ENCODE measurements around the gene RAE1.
A peak's percentile ranks its signal among the peaks of the same experiment; 100 is the strongest.
"Not testable (repeated sequence)": the region's sequence is repeated elsewhere in the genome, so short reads cannot be mapped to it uniquely, and the experiment has no call there.

Gene RAE1

DNA sequence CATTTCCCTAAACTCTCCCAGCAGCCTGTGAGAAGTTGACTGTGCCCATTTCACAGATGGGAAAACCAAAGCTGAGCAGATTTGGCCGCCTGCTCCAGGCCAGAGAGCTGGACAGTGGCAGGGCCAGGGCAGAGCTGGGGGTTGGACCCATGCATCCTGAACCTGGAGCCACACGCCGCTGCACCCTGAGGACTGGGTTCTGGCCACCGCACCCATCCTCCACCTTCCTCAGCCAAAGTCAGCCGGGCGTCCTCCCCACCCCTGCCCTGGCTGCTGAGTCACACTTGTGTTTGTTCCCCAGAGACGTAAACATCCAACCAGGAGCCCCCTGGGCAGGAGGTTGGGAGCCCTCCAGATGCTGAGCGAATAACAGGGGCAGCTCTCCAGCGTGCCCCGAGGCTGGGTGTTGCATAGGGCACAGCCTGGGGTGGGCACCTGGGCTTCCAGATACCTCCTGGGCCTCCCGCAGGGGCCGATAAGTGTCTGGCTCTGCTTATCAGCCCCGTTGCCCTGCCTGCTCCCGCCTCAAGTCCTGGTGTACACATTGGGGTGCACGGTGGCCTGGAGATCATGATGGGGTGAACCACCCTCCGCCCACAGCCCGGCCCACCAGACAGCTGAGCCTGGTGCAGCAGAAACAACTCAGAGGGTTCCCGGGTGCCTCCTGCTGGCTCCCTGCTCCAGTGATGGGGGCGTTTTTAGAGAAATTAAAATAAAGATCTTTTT lies 64.0 kb downstream of the RAE1 start:
- no peak for DNase-seq (ENCODE audit: low spot score)

DNA sequence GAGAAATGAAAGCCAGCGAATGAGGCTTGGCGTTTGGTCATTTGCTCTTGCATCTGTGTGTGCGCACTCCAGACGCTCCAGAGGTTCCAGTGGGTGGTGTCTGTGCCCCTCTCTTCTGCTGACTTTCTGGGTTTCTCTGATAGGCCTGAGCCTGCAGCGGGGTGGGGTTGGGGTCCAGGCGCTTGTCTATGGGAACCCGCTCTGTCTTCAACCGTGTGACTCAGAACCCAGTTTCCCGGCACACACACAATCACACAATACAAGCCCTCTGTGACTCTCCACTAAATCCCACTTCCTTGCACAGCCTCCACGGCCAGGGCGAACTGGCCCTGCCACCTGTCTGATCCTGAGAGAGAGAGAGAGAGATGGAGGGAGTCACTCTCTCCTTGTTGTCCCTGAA lies 64.7 kb downstream of the RAE1 start:
- DNase-seq (ENCODE audit: low spot score) = no peak

DNA sequence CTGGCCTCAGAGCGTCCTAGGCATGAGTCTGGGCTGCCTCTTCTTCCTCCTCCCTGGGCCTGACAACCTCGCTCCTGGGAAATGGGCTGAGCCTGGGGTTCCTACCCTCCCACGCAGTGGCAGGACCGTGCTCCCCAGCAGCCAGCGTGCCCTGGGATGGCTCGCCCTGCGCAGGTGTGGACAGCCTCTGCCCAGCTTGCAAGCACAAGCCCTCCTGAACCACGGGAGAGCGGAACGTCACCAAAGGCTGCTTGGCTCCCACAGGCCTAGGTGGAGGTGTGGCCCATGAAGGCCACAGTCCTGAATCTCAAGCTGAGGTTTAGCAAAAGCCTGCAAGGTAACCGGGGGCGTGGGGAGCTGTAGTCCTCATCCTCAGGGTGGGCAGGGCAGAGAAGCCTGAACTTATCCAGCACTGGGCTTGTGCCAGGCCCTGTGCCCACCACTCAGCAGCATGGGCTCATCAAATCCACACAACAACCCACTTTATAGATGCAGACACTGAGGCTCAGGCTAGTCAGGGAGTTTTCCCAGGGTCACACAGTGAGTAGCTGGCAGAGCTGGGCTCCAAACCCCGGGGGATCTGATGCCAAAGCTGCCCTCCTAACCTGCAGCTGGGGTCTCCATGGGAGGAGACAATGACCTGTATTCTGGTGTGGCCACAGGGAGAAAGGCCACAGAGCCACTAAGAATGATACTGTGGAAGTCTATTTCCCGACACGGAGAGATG lies 65.4 kb downstream of the RAE1 start:
- no peak for DNase-seq (ENCODE audit: low spot score)

DNA sequence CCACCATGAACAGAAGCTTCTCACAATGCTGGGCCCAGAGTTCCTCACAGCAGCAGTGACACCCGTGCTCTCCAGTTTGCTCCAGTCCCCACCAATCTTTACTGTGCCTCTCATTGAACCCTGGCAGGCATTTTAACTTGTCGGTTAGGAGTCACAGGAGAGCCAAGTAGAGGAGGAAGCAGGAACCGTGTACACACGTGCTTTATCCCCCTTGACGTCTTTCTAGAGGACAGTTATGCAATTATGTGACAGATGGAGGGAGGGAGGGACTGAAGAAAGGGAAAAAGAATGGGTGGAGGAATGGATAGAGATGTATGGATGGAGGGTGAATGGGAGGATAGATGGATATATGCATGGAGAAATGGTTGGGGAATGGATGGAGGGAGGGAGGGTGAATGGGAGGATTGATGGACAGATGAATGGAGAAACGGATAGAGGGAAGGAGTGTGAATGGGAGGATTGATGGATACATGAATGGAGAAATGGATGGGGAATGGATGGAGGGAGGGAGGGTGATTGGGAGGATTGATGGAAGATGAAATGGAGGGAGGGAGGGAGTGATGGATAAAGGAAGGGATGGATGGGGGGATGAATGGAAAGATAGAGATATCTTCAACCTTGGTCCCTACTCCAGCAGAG lies 66.1 kb downstream of the RAE1 start:
- DNase-seq (ENCODE audit: low spot score) = no peak

DNA sequence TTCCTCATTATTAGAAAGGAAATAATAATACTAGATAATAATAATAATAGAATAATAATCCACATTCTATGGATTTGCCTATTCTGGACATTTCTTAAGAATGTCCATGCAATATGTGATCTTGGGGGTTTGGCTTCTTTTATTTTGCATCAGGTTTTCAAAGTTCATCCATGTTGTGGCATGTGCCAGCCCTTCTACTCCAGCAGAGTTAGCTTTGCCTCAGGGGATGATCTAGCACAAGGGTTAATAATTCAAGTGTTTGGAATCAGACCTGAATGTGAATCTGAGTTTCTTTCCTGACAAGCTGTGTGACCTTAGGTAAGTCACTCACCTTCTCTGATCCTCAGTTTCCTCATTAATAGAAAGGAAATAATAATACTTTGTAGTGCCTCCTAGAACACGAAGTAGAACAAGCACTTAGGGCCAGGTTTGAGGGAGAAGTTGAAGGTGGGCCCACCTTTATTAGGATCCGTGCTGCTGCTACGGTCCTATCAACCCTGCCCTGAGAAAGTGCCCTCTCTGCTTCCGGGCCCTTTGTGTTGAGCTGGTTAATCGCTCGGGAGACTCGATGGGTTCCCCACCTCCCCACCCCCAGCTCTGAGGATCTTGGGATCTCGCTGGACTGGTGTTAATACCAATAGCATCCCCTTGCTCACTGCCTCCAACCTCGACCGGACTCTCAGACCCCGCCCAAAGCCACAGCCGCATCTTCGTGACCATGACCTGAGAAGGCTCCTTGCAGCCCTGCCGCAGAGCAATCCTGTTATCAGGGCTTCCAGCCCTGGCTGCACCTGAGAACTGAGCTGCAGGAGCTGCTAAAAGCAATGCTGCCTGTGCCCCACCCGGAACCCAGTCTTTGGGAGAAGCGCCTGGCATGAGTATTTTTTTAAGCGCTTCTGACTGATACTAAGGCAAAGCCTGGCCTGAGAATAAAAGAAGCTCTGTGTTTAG lies 67.0 kb downstream of the RAE1 start:
- DNase-seq (ENCODE audit: low spot score) = no peak

DNA sequence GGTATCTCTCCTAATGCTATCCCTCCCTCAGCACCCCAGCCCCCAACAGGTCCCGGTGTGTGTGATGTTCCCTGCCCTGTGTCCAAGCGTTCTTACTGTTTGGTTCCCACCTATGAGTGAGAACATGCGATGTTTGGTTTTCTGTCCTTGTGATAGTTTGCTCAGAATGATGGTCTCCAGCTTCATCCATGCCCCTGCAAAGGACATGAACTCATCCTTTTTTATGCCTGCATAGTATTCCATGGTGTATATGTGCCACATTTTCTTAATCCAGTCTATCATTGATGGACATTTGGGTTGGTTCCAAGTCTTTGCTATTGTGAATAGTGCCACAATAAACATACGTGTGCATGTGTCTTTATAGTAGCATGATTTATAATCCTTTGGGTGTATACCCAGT lies 68.4 kb downstream of the RAE1 start:
- DNase-seq (ENCODE audit: low spot score) = not testable (repeated sequence)

DNA sequence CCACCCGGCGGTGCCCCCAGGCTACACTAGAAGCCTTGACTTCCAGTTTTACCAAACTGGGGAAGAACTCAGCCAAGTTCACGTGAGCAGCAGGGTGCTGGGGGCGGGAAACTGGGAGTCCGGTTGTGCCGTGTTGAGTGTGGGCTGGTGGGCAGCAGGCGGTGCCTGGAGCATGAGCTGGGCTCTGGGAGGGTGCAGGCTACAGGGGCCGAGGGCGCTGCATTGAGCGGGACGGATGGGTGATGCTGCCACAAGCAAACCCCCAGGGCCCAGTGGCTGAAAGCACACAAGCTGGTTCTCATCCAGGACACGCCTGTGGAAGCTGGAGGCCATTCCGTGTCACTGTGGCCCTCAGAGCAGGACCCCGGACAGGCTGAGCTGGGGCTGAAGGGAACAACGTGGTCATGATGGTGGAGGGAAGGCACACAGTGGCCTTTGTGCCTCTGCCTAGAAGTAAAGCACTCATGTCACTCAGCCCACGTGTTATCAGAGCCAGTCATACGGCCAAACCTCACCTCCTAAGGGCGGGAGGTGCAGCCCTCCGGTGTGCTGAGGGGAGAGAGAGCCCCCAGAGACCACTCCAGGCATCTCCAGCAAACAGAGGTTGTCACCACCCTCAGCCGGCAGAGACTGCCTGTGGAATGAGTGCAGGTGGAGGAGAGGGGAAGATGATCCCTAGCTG lies 69.7 kb downstream of the RAE1 start:
- DNase-seq (ENCODE audit: low spot score) = no peak

DNA sequence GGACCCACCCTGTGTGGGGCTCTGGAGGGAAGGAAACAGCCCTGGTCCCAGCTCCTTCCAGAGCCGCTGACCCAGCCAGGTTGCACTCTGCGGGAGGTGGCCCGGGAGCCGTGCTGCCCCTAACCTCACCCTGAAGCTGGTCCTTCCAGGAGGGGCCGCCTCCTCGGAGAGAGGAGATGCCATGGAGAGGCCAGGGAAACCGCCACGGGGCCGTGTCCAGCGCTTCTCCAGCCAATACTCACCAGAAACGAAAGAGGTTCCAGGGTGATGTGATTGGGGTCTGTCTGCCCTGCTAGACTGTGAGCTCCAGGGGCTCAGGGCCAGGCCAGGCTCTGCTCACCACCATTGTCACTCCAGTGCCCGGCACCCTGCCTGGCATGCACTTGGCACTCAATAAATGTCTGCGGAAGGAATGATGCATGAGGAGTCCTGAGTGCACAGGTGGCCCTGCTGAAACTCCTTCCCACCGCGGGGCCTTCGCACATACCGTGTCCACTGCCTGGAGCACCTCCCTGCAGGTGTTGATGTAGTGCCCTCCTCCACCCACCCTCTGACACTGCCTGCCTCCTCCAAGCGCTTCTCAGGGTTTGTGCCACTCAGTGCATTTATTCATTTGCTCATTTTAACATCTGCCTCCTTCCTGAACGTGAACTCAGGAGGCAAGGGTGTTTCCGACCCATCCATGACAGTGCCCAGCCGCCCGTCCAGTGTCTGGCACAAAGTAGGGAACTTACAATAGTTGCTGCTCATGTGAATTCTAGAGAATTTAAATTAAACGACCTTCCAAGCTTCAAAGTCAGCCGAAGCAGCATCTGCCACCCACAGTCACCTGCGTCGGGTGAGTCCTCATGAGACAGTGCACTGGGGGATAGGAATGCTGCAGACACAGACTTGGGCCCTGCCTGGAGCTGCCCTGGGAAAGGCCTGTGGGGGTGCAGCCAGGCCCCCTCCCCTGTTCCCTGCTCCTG lies 70.5 kb downstream of the RAE1 start:
- DNase-seq (ENCODE audit: low spot score) = no peak

DNA sequence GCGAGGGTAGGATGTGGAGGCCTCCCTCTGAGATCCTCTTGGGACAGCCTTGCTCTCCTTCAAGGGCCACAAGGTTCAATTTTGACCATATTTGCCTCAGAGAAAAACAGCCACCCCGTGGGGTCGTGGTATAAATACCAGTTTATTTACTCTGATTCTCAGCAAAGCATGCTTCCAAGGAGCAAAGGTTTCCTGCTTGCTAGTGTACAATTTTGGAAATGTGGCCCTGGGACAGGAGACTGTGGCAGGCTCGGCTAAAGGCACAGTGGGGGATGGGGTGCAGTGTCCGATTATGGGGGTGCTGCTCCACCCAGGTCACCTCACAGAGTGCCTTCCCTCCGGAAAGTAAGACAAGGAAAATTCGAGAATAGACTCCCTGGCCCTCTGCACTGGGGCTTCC lies 71.2 kb downstream of the RAE1 start:
- DNase-seq (ENCODE audit: low spot score) = no peak

DNA sequence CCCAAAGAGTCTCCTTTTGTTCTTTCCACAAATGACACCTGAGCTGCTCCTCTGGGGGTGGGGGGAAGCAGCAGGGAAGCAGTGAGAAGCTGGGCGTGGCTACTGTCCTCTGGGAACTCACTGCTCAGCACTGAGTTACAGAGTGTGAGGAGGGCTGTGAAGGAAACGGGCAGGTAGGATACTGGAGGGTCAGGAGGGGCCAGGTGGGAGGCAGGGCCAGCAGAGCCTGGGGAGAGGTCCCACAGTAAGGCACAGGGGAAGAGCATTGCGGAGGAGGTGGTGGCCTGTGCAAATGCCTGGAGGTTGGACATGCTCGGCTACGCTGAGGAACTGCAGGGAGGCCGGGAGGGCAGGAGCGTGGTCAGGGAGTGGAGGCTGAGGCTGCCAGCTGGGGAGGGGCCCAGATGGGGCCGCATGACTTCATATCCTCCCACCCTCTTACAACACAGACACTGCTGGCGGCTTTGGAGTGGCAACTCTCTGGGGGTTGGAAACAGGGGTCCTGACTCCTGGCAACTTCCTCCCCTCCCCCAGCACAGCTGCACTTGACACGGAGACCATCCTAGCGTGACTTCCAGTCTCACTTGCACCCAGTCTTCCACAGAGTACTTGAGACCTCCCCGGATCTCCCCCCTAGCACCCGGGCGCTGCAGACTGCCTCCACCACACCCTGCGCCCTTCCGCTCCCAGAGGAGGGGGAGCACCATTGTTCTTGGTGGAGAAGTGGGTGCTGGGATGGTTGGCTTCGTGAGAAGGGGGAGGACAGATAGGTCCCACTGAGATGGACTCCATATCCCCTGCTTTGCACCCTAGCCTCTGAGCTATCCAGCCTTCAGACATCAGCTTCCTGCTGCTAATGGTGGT lies 74.3 kb downstream of the RAE1 start:
- no peak for DNase-seq (ENCODE audit: low spot score)

DNA sequence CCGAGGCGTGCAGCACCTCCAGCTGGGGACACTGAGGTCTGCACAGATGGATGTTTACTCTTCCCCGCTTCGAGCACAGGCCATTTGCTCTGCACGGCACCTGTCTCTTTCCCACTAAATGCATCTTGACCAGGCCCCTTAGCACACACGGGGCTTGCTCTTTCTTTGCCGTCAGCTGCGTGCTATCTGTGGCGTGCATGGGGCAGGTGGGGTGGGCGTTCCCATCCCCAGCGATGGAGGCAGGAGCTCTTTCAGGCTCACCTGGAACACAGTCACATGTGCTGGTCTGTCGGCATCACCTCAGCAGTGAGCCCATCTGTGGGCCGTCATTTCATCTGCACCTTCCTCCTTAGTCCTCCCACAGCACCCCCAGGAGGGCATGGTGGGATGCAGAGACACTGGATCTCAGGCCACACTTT lies 75.2 kb downstream of the RAE1 start:
- no peak for DNase-seq (ENCODE audit: low spot score)

DNA sequence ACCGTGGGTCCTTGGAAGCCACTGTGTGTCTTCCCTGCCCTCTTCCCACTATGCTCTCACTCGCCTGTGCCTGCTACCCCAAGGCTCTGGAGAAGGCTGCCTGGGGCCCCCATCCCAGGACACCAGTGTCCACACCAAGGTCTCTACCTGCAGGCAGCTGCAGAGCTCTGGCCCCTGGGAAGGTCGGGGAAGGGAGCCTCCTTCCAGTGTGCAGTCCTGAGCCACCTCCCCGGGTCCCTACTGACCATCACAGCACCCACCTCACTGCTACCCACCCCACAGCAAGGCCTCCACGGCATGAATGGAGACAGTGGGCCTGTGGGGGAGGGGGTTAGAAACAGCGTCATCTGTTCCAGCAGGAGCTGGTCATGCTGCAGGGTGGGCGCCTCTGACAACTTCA lies 75.8 kb downstream of the RAE1 start:
- no peak for DNase-seq (ENCODE audit: low spot score)

DNA sequence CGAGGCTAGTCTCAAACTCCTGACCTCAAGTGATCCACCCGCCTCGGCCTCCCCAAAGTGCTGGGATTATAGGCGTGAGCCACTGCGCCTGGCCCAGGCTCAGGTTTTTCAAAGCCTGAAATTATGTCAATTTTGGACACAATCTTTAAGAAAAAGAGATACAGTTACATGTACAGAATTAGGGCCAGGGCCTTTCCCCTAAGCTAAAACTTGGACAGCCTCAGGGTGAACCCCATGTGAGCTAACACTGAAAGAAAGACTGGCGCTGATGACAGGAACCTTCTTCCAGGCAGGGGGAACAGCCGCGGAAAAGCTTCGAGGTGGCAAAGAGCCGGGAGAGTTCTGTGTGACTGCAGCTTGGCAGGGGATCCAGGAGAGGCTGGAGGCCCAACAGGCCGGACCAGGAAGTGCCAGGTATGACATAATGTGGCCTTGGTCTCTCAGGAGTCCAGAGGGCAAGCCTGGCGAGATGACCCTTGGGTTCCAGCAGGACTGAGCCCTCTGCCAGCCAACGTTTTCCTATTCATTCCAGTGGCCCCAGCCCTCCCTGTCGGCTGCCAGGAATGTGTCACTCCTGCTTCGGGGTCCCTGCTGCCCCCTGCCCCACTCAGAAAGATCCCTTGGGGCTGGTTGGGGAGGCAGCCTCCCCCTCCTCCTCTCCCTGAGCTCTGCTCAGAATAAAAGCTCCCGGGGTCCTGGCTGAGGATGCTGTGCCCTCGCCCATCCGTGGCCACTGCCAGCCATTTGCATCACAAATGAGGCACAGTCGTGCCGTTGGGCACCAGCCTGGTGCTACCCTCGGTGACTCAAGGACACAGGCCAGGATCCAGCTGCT lies 77.5 kb downstream of the RAE1 start:
- peak; percentile 42 for DNase-seq (ENCODE audit: low spot score)
